ENCODE results near the gene NFS1.

DNA sequence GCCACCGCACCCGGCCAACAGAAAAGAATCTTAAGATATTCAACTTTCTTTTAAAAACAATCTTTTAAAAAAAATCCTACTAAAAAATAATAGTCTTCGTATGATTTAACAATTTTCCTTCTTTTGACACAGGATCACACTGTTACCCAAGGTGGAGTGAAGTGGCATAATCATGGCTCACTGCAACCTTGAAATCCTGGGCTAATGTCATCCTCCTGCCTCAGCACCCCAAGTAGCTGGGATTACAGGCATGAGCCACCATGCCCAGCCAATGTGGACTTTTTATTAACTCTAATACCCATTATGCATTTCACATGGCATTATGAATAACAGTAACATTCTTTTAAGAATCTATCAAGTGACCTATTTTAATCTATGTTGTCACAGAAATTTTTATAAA is 22.1 kb upstream of the NFS1 start:
- TF ChIP-seq, protein P1, sequence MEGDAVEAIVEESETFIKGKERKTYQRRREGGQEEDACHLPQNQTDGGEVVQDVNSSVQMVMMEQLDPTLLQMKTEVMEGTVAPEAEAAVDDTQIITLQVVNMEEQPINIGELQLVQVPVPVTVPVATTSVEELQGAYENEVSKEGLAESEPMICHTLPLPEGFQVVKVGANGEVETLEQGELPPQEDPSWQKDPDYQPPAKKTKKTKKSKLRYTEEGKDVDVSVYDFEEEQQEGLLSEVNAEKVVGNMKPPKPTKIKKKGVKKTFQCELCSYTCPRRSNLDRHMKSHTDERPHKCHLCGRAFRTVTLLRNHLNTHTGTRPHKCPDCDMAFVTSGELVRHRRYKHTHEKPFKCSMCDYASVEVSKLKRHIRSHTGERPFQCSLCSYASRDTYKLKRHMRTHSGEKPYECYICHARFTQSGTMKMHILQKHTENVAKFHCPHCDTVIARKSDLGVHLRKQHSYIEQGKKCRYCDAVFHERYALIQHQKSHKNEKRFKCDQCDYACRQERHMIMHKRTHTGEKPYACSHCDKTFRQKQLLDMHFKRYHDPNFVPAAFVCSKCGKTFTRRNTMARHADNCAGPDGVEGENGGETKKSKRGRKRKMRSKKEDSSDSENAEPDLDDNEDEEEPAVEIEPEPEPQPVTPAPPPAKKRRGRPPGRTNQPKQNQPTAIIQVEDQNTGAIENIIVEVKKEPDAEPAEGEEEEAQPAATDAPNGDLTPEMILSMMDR (conservative IDR thresholded peaks at IDR 0.05; ENCODE audit: low read length) = no peak
- no peak for TF ChIP-seq EZH2phosphoT487 (IDR thresholded peaks at IDR 0.05; ENCODE audit: borderline replicate concordance, low read depth, low read length)

Measured in OCI-LY7 (cell line).